K562 (cell line): Measurements from ENCODE around the gene ZNF10. TPM values are rescaled to one million over a fixed set of nuclear protein-coding genes. Genes with fewer than 3 reads are reported as not detected.

Experiments
- CHAMP1 ChIP-seq: fragments of 450-650 bp; IDR thresholded peaks from 2 replicates; pipeline ENCODE4 v1.6.1; 2016; ENCODE audit warnings: mild to moderate bottlenecking
- CHD2 ChIP-seq: IDR thresholded peaks from 2 replicates; pipeline ENCODE4 v1.6.1; 2011; ENCODE audit warnings: low read depth, low read length
- KLF1 ChIP-seq: fragments of 450-650 bp; IDR thresholded peaks from 2 replicates; pipeline ENCODE4 v1.6.1; 2016; ENCODE audit warnings: missing genetic modification characterization, missing compliant biosample characterization
- KLF10 ChIP-seq: fragments of 250-450 bp; sonication (Bioruptor Pico); IDR thresholded peaks from 2 replicates; pipeline ENCODE4 v1.6.1; 2021; ENCODE audit warnings: matching md5 sums
- LARP7 ChIP-seq: fragments of 450-650 bp; IDR thresholded peaks from 2 replicates; pipeline ENCODE4 v1.6.1; 2016
- PCBP2 ChIP-seq: fragments of 200-400 bp; formaldehyde crosslinking; IDR thresholded peaks from 2 replicates; pipeline ENCODE4 v1.6.1; 2018; ENCODE audit warnings: low read length, low read depth, mild to moderate bottlenecking, moderate library complexity; ENCODE audit not compliant: poor library complexity, severe bottlenecking
- PHTF2 ChIP-seq: fragments of 250-450 bp; sonication (Bioruptor Pico); IDR thresholded peaks from 2 replicates; pipeline ENCODE4 v1.5.0; 2021; ENCODE audit warnings: mild to moderate bottlenecking
- RNF219 ChIP-seq: fragments of 250-450 bp; sonication (Bioruptor Pico); IDR thresholded peaks from 2 replicates; pipeline ENCODE4 v1.5.0; 2022; ENCODE audit warnings: mild to moderate bottlenecking
- SOX6 ChIP-seq: fragments of 450-650 bp; IDR thresholded peaks from 2 replicates; pipeline ENCODE4 v1.6.1; 2014; ENCODE audit warnings: mild to moderate bottlenecking
- XRCC4 ChIP-seq: IDR thresholded peaks from one replicate; pipeline ENCODE4 v1.6.1; 2011; ENCODE audit not compliant: insufficient read depth, insufficient read length; ENCODE audit errors: extremely low read depth
- ZBTB5 ChIP-seq: fragments of 450-650 bp; IDR thresholded peaks from 2 replicates; pipeline ENCODE4 v1.6.1; 2017; ENCODE audit warnings: antibody characterized with exemption
- ZFP1 ChIP-seq: fragments of 450-650 bp; formaldehyde crosslinking; IDR thresholded peaks from 2 replicates; pipeline ENCODE4 v1.4.0; 2020; ENCODE audit warnings: mild to moderate bottlenecking, mixed read lengths
- ZFP30 ChIP-seq: fragments of 250-450 bp; sonication (Bioruptor Pico); IDR thresholded peaks from 2 replicates; pipeline ENCODE4 v1.8.0; 2022; ENCODE audit warnings: moderate library complexity, mild to moderate bottlenecking, inconsistent platforms, borderline replicate concordance
- ZFX ChIP-seq: sonication (generic); formaldehyde crosslinking; IDR thresholded peaks from 2 replicates; pipeline ENCODE4 v1.8.0; 2022; ENCODE audit warnings: mild to moderate bottlenecking, missing genetic modification reagents, moderate library complexity
- ZNF232 ChIP-seq: sonication (generic); formaldehyde crosslinking; IDR thresholded peaks from 2 replicates; pipeline ENCODE4 v1.8.0; 2022; ENCODE audit warnings: mild to moderate bottlenecking, missing genetic modification reagents
- ZNF592 ChIP-seq: fragments of 450-650 bp; IDR thresholded peaks from 2 replicates; pipeline ENCODE4 v1.6.1; 2017; ENCODE audit warnings: antibody characterized with exemption, mild to moderate bottlenecking
- ZNF707 ChIP-seq: fragments of 250-450 bp; sonication (Bioruptor Pico); conservative IDR thresholded peaks from 2 replicates; pipeline ENCODE4 v1.8.0; 2022; ENCODE audit warnings: inconsistent platforms, mild to moderate bottlenecking, moderate library complexity
- polyA plus RNA-seq, 8 experiments: library from polyadenylated mRNA; depleted of rRNA in 4 of 8; stranded (reverse) in 5 of 8; unstranded in 3 of 8; fragments of >200 nt; fragmentation: Nextera tagmentation in 2 of 8; fragmentation: Illumina TruSeq in 1 of 8; extraction: Ambion mirVana in 2 of 8; extraction: Trizol in 1 of 8; gene quantifications; 2 replicates each; pipeline versions ENCODE4 v1.2.1 to v1.2.3, GENCODE V29; 2011 to 2014; ENCODE audit warnings: inconsistent platforms in 1 of 8, missing spikeins in 1 of 8
- total RNA-seq, 7 experiments: library from RNA; depleted of rRNA in 6 of 7; stranded (reverse); fragments of >200 nt in 6 of 7; fragmentation: Illumina TruSeq in 2 of 7; extraction: Trizol in 2 of 7; gene quantifications; 2 replicates each; pipeline versions ENCODE4 v1.2.1 to v1.2.3, GENCODE V29; 2011 to 2021; ENCODE audit warnings: low replicate concordance in 1 of 7

The ZNF10 gene
- total and polyA plus RNA-seq, 9 of the 15 experiments (the other 6 are each of a cell fraction or from before 2014, with no cell fraction given): 3.5 to 5.8 (median 4.9) TPM

- peak; percentile 49; the same call in 1 of the 2 replicates for TF ChIP-seq SOX6
- TF ChIP-seq ZBTB5: no peak
- TF ChIP-seq CHD2: peak; percentile 50
- TF ChIP-seq KLF1 (tag): peak; percentile 68; the same call in 1 of the 2 replicates
- TF ChIP-seq ZFP30: no peak
- no peak for TF ChIP-seq LARP7
- TF ChIP-seq ZNF232 (CRISPR knock-in tag): 0 out of 2 replicates have a peak, but pooled peaks have one; percentile 55
- peak; percentile 97 for TF ChIP-seq ZFX (CRISPR knock-in tag)
- no peak for TF ChIP-seq PHTF2
- TF ChIP-seq ZNF707 (CRISPR knock-in tag): no peak
- no peak for TF ChIP-seq ZFP1
- no peak for TF ChIP-seq XRCC4
- no peak for TF ChIP-seq RNF219 (CRISPR knock-in tag)
- TF ChIP-seq PCBP2: no peak
- TF ChIP-seq ZNF592: no peak
- TF ChIP-seq KLF10: no peak
- TF ChIP-seq CHAMP1: no peak
Observed at GRCh38 chr12:133130038-133130807, at the start of gene ZNF10, which contains the start of gene ZNF891 (continued).
